Astrocyte (in vitro differentiated cells and primary cell): ENCODE measurements around the gene C16orf95.

Source experiments
- EZH2 ChIP-seq: IDR thresholded peaks from 2 replicates; pipeline ENCODE4 v1.6.1; 2012; ENCODE audit warnings: mild to moderate bottlenecking, low read length, inconsistent platforms; ENCODE audit not compliant: insufficient read depth
- TF ChIP-seq, protein P1 (sequence below): IDR thresholded peaks from 2 replicates; pipeline ENCODE4 v1.5.1; 2011; ENCODE audit warnings: low read depth, mild to moderate bottlenecking, inconsistent platforms, low read length, moderate library complexity; ENCODE audit not compliant: insufficient read depth

DNA sequence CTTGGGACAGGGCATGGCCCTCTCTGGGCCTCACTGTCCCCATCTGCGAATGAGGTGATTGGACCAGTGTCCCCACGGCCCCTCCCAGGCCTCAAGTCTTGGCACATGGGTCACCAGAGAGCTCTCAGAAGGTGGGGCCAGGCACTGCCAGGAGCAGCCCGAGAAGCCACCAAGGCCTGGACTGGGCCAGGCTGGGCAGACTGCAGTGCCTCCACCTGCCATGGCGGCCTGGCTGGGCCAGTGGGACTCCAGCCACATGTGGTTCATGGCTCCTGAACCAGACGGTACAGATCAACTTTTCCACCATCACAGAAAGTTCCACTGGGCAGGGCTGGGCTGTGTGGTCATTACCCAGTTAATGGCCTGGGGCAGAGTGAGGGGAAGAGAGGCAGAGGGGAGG, 19.8 kb downstream of the C16orf95 start:
- no peak for TF ChIP-seq EZH2
- TF ChIP-seq, protein P1, sequence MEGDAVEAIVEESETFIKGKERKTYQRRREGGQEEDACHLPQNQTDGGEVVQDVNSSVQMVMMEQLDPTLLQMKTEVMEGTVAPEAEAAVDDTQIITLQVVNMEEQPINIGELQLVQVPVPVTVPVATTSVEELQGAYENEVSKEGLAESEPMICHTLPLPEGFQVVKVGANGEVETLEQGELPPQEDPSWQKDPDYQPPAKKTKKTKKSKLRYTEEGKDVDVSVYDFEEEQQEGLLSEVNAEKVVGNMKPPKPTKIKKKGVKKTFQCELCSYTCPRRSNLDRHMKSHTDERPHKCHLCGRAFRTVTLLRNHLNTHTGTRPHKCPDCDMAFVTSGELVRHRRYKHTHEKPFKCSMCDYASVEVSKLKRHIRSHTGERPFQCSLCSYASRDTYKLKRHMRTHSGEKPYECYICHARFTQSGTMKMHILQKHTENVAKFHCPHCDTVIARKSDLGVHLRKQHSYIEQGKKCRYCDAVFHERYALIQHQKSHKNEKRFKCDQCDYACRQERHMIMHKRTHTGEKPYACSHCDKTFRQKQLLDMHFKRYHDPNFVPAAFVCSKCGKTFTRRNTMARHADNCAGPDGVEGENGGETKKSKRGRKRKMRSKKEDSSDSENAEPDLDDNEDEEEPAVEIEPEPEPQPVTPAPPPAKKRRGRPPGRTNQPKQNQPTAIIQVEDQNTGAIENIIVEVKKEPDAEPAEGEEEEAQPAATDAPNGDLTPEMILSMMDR = no peak
